Loucy (cell line): Measurements from ENCODE around the gene HRH1.

Source experiments
- H2AFZ ChIP-seq: fragments of 200-600 bp; sonication (generic); 2 replicates; pipeline ENCODE4 v1.6.0; 2016; ENCODE audit warnings: antibody characterized with exemption, mild to moderate bottlenecking, low read length, moderate library complexity
- H3F3A ChIP-seq: fragments of 200-600 bp; 2 replicates; pipeline ENCODE4 v1.6.0; 2016; ENCODE audit warnings: antibody characterized with exemption, low read depth, mild to moderate bottlenecking
- H3K27me3 ChIP-seq: fragments of 200-600 bp; sonication (generic); 2 replicates; pipeline ENCODE4 v1.6.1; 2014; ENCODE audit warnings: low read length, mild to moderate bottlenecking; ENCODE audit not compliant: insufficient read depth, poor library complexity, severe bottlenecking
- H3K36me3 ChIP-seq: fragments of 200-600 bp; sonication (generic); 2 replicates; pipeline ENCODE4 v1.6.1; 2016; ENCODE audit warnings: low read length; ENCODE audit not compliant: insufficient read depth
- H3K4me1 ChIP-seq: fragments of 200-600 bp; sonication (generic); 2 replicates; pipeline ENCODE4 v1.5.1; 2014; ENCODE audit warnings: low read length, mild to moderate bottlenecking; ENCODE audit not compliant: insufficient read depth, poor library complexity, severe bottlenecking
- H3K4me2 ChIP-seq: fragments of 200-600 bp; sonication (generic); 2 replicates; pipeline ENCODE4 v1.6.0; 2014; ENCODE audit warnings: antibody characterized with exemption, low read length, low read depth, mild to moderate bottlenecking; ENCODE audit not compliant: poor library complexity, severe bottlenecking
- H3K4me3 ChIP-seq: fragments of 200-600 bp; sonication (generic); 2 replicates; pipeline ENCODE4 v1.5.1; 2014; ENCODE audit warnings: low read length, mild to moderate bottlenecking, mixed read lengths; ENCODE audit not compliant: poor library complexity, severe bottlenecking
- H3K79me2 ChIP-seq: fragments of 200-600 bp; sonication (generic); 2 replicates; pipeline ENCODE4 v1.6.1; 2014; ENCODE audit warnings: low read length; ENCODE audit not compliant: insufficient read depth
- H3K9ac ChIP-seq: fragments of 200-600 bp; sonication (generic); 2 replicates; pipeline ENCODE4 v1.6.0; 2014; ENCODE audit warnings: mild to moderate bottlenecking, low read depth, low read length, moderate library complexity; ENCODE audit not compliant: poor library complexity, severe bottlenecking
- H3K9me2 ChIP-seq: fragments of 200-600 bp; sonication (generic); replicated peaks from 2 replicates; pipeline ENCODE4 v1.6.1; 2016; ENCODE audit warnings: low read depth, low read length, mixed read lengths
- H3K9me3 ChIP-seq: fragments of 200-600 bp; sonication (generic); 2 replicates; pipeline ENCODE4 v1.6.1; 2014; ENCODE audit warnings: mild to moderate bottlenecking, antibody characterized with exemption, low read length, low read depth; ENCODE audit not compliant: insufficient read depth
- H4K20me1 ChIP-seq: fragments of 200-600 bp; sonication (generic); 2 replicates; pipeline ENCODE4 v1.6.0; 2014; ENCODE audit warnings: antibody characterized with exemption, low read length, mild to moderate bottlenecking; ENCODE audit not compliant: insufficient read depth, poor library complexity, severe bottlenecking
- CTCF ChIP-seq: fragments of 200-600 bp; sonication (generic); conservative IDR thresholded peaks from 2 replicates; pipeline ENCODE4 v1.5.1; 2014; ENCODE audit warnings: mild to moderate bottlenecking, antibody characterized with exemption, low read length
- EZH2phosphoT487 ChIP-seq: fragments of 200-600 bp; IDR thresholded peaks from 2 replicates; pipeline ENCODE4 v1.6.1; 2018; ENCODE audit warnings: antibody characterized with exemption, mild to moderate bottlenecking, moderate library complexity, borderline replicate concordance

The HRH1 gene

GRCh38 chr3:11156026-11156410 lies 1.7 kb downstream of the HRH1 start:
- Histone ChIP-seq H3K4me1 (no peaks in the 10 kb centered on the region), H3K79me2 (no peaks in the 10 kb centered on the region), H4K20me1 (no peaks in the 10 kb centered on the region), H3F3A (no peaks in the 10 kb centered on the region), H3K9me2 (no peaks in the 10 kb centered on the region), H2AFZ (no peak overlapping the region), H3K27me3 (peaks cover 5% of the 10 kb centered on the region), H3K4me3 (no peak overlapping the region), H3K36me3 (no peaks in the 10 kb centered on the region), H3K4me2 (no peak overlapping the region), H3K9ac (no peak overlapping the region), H3K9me3 (no peaks in the 10 kb centered on the region)
- TF ChIP-seq EZH2phosphoT487 (no peak), CTCF (no peak)

- Histone ChIP-seq H3K9me2 (no peaks in the 10 kb centered on the region), H3F3A (no peaks in the 10 kb centered on the region), H4K20me1 (no peaks in the 10 kb centered on the region), H3K4me3 (no peak overlapping the region), H2AFZ (no peak overlapping the region), H3K79me2 (no peaks in the 10 kb centered on the region), H3K4me2 (no peak overlapping the region), H3K4me1 (no peaks in the 10 kb centered on the region), H3K9me3 (no peaks in the 10 kb centered on the region), H3K27me3 (peaks cover 5% of the 10 kb centered on the region), H3K9ac (no peak overlapping the region), H3K36me3 (no peaks in the 10 kb centered on the region)
- TF ChIP-seq CTCF (no peak), EZH2phosphoT487 (no peak)
Observed at GRCh38 chr3:11157421-11157820, 3.1 kb downstream of the HRH1 start.

- no peak overlapping the region for H3K9ac ChIP-seq
- no peaks in the 10 kb centered on the region for H3F3A ChIP-seq
- no peaks in the 10 kb centered on the region for H3K36me3 ChIP-seq
- no peaks in the 10 kb centered on the region for H3K79me2 ChIP-seq
- H3K4me1 ChIP-seq = no peaks in the 10 kb centered on the region
- H3K9me2 ChIP-seq = no peaks in the 10 kb centered on the region
- peaks cover 5% of the 10 kb centered on the region for H3K27me3 ChIP-seq
- no peak overlapping the region for H3K4me3 ChIP-seq
- H3K9me3 ChIP-seq = no peaks in the 10 kb centered on the region
- no peak overlapping the region for H3K4me2 ChIP-seq
- H4K20me1 ChIP-seq = no peaks in the 10 kb centered on the region
- H2AFZ ChIP-seq = no peak overlapping the region
- no peak for TF ChIP-seq CTCF
- TF ChIP-seq EZH2phosphoT487 = no peak
Observed at GRCh38 chr3:11159421-11159904, 5.2 kb downstream of the HRH1 start.
